SK-N-SH treated with all-trans-retinoic acid at 6 μM for 48 hours (cell line): Measurements from ENCODE around the gene FRMD4A.

ENCODE experiments used
- ARNTL ChIP-seq: fragments of 450-650 bp; formaldehyde crosslinking; IDR thresholded peaks from 2 replicates; pipeline ENCODE4 v1.5.0; 2020; ENCODE audit warnings: low read depth, mild to moderate bottlenecking, moderate library complexity, borderline replicate concordance
- CREB5 ChIP-seq: fragments of 250-450 bp; sonication (Bioruptor Pico); IDR thresholded peaks from 2 replicates; pipeline ENCODE4 v1.5.1; 2020; ENCODE audit warnings: low read depth, mild to moderate bottlenecking, moderate library complexity
- CSDC2 ChIP-seq: fragments of 250-450 bp; sonication (Bioruptor Pico); IDR thresholded peaks from 2 replicates; pipeline ENCODE4 v1.5.0; 2020; ENCODE audit warnings: mild to moderate bottlenecking, moderate library complexity
- ESRRG ChIP-seq: fragments of 250-450 bp; sonication (Bioruptor Pico); IDR thresholded peaks from 2 replicates; pipeline ENCODE4 v1.6.1; 2021; ENCODE audit warnings: mild to moderate bottlenecking
- PATZ1 ChIP-seq: fragments of 250-450 bp; sonication (Bioruptor Pico); IDR thresholded peaks from 2 replicates; pipeline ENCODE4 v1.8.0; 2020; ENCODE audit warnings: mild to moderate bottlenecking, moderate library complexity, borderline replicate concordance
- POU6F1 ChIP-seq: fragments of 250-450 bp; sonication (Bioruptor Pico); IDR thresholded peaks from 2 replicates; pipeline ENCODE4 v1.8.0; 2021; ENCODE audit warnings: low read depth, mild to moderate bottlenecking, moderate library complexity, borderline replicate concordance
- RARB ChIP-seq: fragments of 250-450 bp; sonication (Bioruptor Pico); IDR thresholded peaks from 2 replicates; pipeline ENCODE4 v1.8.0; 2021; ENCODE audit warnings: mild to moderate bottlenecking, moderate library complexity
- ZFP3 ChIP-seq: fragments of 250-450 bp; sonication (Bioruptor Pico); IDR thresholded peaks from 2 replicates; pipeline ENCODE4 v1.5.0; 2020; ENCODE audit warnings: mild to moderate bottlenecking, moderate library complexity

GRCh38 chr10:13632440-13632839 is 698.3 kb downstream of the FRMD4A start:
- TF ChIP-seq ZFP3 (CRISPR knock-in tag) (no peak), ARNTL (CRISPR knock-in tag) (no peak), RARB (CRISPR knock-in tag) (no peak), CREB5 (CRISPR knock-in tag) (no peak), PATZ1 (CRISPR knock-in tag) (no peak), CSDC2 (CRISPR knock-in tag) (no peak), POU6F1 (no peak), ESRRG (CRISPR knock-in tag) (no peak)
